Mesothelial cell of epicardium (in vitro differentiated cells): ENCODE results near the gene GOLGA8A. TPM values are rescaled to one million over a fixed set of nuclear protein-coding genes. Genes with fewer than 3 reads are reported as not detected.
A peak's percentile ranks its signal among the peaks of the same experiment; 100 is the strongest.

Experiments used
- DNase-seq, 2 experiments: peaks; one replicate each; pipeline ENCODE4 v3.0.0; 2021; ENCODE audit warnings: low spot score in 2 of 2; ENCODE audit not compliant: unreplicated experiment in 2 of 2
- H3K27ac Mint-ChIP-seq: 2 replicates; pipeline ENCODE4 v1.8.0; 2021; ENCODE audit warnings: mixed read lengths
- H3K27me3 Mint-ChIP-seq: 2 replicates; pipeline ENCODE4 v1.8.0; 2021; ENCODE audit warnings: low read depth, mixed read lengths
- H3K36me3 Mint-ChIP-seq: 2 replicates; pipeline ENCODE4 v1.8.0; 2021; ENCODE audit warnings: mixed read lengths
- H3K4me1 Mint-ChIP-seq: 2 replicates; pipeline ENCODE4 v1.8.0; 2021; ENCODE audit warnings: mixed read lengths
- H3K4me3 Mint-ChIP-seq: 2 replicates; pipeline ENCODE4 v1.8.0; 2021; ENCODE audit warnings: mild to moderate bottlenecking, moderate library complexity, mixed read lengths
- H3K9me3 Mint-ChIP-seq: 2 replicates; pipeline ENCODE4 v1.8.0; 2021; ENCODE audit warnings: mixed read lengths
- total RNA-seq: library from RNA; stranded (reverse); gene quantifications from 3 replicates; pipeline ENCODE4 v1.2.1, GENCODE V29; 2021
- TF ChIP-seq, protein P1 (sequence below): fragments of 200-600 bp; sonication (generic); IDR thresholded peaks from one replicate; pipeline ENCODE4 v1.5.0; 2021; ENCODE audit warnings: antibody characterized with exemption; ENCODE audit not compliant: unreplicated experiment

The GOLGA8A gene, protein sequence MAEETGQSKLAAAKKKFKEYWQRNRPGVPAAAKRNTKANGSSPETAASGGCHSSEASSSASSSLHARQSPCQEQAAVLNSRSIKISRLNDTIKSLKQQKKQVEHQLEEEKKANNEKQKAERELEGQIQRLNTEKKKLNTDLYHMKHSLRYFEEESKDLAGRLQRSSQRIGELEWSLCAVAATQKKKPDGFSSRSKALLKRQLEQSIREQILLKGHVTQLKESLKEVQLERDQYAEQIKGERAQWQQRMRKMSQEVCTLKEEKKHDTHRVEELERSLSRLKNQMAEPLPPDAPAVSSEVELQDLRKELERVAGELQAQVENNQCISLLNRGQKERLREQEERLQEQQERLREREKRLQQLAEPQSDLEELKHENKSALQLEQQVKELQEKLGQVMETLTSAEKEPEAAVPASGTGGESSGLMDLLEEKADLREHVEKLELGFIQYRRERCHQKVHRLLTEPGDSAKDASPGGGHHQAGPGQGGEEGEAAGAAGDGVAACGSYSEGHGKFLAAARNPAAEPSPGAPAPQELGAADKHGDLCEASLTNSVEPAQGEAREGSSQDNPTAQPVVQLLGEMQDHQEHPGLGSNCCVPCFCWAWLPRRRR
- total RNA-seq, result 381 to 396 TPM (median 383 TPM) in 3 replicates

DNA sequence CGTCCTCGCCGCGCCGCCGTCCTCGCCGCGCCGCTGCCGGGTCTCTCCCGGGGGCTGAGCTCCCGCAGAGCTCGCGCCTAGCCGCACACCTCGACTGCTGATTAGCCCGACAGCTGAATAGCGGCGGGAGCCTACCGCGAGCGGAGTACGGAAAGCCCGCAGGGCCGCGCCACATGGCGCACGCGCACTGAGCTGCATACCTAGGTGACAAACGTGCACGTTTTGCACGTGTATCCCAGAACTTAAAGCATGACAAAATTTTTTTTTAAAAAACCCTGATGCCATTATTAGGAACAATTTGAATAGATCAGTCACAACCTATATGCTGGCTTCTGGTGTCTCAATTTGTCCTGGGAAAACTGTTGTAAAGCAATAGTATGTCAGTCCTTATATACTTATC is at the start of gene GOLGA8A:
TSS of gene GOLGA8A (minus strand) at position 122 of the 400 bp plus-strand sequence. CDS start 48,117 bp downstream, outside the sequence.
- peak within 1 kb of the TSS; percentile 93 for H3K27ac Mint-ChIP-seq
- H3K27me3 Mint-ChIP-seq, result peaks cover 19% of the 10 kb centered on the region
- DNase-seq, result peak in 1 of 2 experiments; percentile 60
- H3K36me3 Mint-ChIP-seq, result peaks cover 10% of the 10 kb centered on the region
- TF ChIP-seq, protein P1, sequence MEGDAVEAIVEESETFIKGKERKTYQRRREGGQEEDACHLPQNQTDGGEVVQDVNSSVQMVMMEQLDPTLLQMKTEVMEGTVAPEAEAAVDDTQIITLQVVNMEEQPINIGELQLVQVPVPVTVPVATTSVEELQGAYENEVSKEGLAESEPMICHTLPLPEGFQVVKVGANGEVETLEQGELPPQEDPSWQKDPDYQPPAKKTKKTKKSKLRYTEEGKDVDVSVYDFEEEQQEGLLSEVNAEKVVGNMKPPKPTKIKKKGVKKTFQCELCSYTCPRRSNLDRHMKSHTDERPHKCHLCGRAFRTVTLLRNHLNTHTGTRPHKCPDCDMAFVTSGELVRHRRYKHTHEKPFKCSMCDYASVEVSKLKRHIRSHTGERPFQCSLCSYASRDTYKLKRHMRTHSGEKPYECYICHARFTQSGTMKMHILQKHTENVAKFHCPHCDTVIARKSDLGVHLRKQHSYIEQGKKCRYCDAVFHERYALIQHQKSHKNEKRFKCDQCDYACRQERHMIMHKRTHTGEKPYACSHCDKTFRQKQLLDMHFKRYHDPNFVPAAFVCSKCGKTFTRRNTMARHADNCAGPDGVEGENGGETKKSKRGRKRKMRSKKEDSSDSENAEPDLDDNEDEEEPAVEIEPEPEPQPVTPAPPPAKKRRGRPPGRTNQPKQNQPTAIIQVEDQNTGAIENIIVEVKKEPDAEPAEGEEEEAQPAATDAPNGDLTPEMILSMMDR, result no peak
- H3K4me3 Mint-ChIP-seq, result peak within 1 kb of the TSS; percentile 94
- peaks cover 14% of the 10 kb centered on the region for H3K4me1 Mint-ChIP-seq
- H3K9me3 Mint-ChIP-seq, result no peaks in the 10 kb centered on the region

DNA sequence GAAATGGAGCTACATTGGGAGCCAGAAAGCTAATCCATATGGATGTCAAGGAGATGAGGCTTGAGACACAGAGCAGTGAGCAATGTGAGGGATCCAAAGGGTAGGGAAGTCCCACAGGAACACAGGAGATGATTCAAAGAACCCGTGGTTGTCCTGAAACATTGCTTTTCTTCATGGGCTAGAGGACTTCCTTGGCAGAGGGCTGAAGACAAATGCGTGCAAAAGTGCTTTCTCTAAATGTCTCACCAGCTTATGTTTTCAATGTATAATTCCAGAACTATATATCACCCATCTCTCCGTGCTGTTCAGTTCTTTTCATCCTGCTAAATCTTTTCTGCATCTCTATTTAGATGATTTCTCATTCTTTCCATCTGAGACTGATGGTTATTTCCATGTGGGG is 46.0 kb upstream of the GOLGA8A start:
- DNase-seq, result no peak
- Mint-ChIP-seq H3K9me3 (no peaks in the 10 kb centered on the region), H3K4me3 (no peak overlapping the region), H3K27ac (no peak overlapping the region), H3K27me3 (peaks cover 81% of the 10 kb centered on the region), H3K36me3 (no peaks in the 10 kb centered on the region), H3K4me1 (no peaks in the 10 kb centered on the region)
- TF ChIP-seq, protein P1, result no peak

DNA sequence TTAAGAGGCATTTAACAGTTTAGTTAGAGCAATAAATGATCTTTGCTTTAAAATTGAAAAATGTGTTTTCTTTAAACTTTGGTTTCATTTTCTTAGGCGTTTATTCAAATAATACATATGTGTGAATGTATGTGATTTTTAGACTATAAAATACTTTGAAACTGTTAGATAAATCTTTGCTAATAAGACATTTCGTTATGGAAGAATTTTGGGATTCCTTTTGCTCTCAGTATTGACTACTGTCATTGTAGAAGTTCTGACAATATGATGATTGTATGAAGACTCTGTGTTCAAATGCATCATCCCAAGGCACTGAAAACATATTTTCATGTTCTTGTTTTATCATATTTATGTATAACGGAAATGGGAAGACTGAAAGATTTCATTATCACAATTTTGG is 43.8 kb upstream of the GOLGA8A start:
- Mint-ChIP-seq H3K4me1 (no peaks in the 10 kb centered on the region), H3K27ac (no peak overlapping the region), H3K36me3 (no peaks in the 10 kb centered on the region), H3K4me3 (no peak overlapping the region), H3K27me3 (peaks cover 80% of the 10 kb centered on the region), H3K9me3 (no peaks in the 10 kb centered on the region)
- TF ChIP-seq, protein P1, result no peak
- no peak for DNase-seq

DNA sequence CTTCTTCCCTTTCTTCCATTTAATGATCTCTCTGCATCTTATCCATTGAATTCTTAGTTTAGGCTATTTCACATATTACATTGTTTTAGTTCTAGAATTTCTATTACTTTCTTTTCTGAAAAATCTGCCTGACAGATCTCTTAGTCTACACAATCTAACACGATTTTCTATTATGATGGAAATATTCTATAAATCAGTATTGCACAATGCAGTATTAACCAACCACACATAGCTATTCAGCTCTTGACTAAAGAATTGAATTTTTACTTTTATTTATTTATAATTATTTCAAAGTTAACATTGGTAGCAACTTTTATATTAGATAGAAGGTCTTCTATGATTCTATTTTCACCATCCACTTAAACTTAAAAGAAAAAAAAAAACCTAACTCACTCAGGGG is 36.2 kb upstream of the GOLGA8A start:
- no peaks in the 10 kb centered on the region for H3K9me3 Mint-ChIP-seq
- H3K4me3 Mint-ChIP-seq, result no peak overlapping the region
- TF ChIP-seq, protein P1, result no peak

DNA sequence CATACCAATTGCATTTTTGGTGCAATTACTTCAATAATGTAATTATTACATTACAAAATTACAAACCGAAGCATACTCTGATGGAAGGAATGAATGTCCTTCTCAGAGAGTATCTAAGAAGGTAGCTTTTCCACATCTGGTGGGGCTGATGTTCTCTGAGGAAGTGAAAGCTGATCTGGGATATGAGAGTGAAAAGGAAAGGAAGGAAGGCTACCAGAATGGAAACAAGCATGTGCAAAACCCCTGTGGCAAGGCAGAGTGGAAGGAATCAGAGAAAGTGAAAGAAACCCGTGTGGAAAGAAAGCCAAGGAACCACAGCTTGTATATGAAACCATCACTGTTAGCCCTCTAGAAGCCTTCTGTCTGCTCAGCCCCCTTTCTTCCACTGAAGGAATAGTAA is 35.3 kb upstream of the GOLGA8A start:
- H3K27me3 Mint-ChIP-seq, result peaks cover 47% of the 10 kb centered on the region
- TF ChIP-seq, protein P1, result no peak

More for the DNA sequence above, 36.2 kb upstream of the GOLGA8A start:
- Mint-ChIP-seq H3K36me3 (no peaks in the 10 kb centered on the region), H3K27ac (no peak overlapping the region), H3K27me3 (peaks cover 55% of the 10 kb centered on the region), H3K4me1 (no peaks in the 10 kb centered on the region)
- DNase-seq, result no peak

More for the DNA sequence above, 35.3 kb upstream of the GOLGA8A start:
- no peaks in the 10 kb centered on the region for H3K9me3 Mint-ChIP-seq
- no peak overlapping the region for H3K27ac Mint-ChIP-seq
- H3K36me3 Mint-ChIP-seq, result no peaks in the 10 kb centered on the region
- no peak for DNase-seq
- no peak overlapping the region for H3K4me3 Mint-ChIP-seq
- H3K4me1 Mint-ChIP-seq, result no peaks in the 10 kb centered on the region
